HepG2 (cell line): ENCODE measurements around the gene PTGES3. TPM values are rescaled to one million over a fixed set of nuclear protein-coding genes. Genes with fewer than 3 reads are reported as not detected.
A peak's percentile ranks its signal among the peaks of the same experiment; 100 is the strongest.

Experiments
- CCAR2 ChIP-seq: fragments of 200-400 bp; formaldehyde crosslinking; optimal IDR thresholded peaks from 2 replicates; pipeline ENCODE3; 2018; ENCODE audit warnings: low read depth, mild to moderate bottlenecking, low read length, moderate library complexity
- ETV6 ChIP-seq: sonication (generic); formaldehyde crosslinking; conservative IDR thresholded peaks from 2 replicates; pipeline ENCODE4 v1.4.0; 2020; ENCODE audit warnings: missing genetic modification reagents
- PHF20 ChIP-seq: sonication (generic); formaldehyde crosslinking; IDR thresholded peaks from 2 replicates; pipeline ENCODE4 v1.5.0; 2020; ENCODE audit warnings: mild to moderate bottlenecking, missing genetic modification reagents
- PTBP1 ChIP-seq: fragments of 200-400 bp; formaldehyde crosslinking; IDR thresholded peaks from 2 replicates; pipeline ENCODE4 v1.6.1; 2018; ENCODE audit warnings: low read length, low read depth; ENCODE audit not compliant: poor library complexity, severe bottlenecking
- ZNF567 ChIP-seq: sonication (generic); formaldehyde crosslinking; IDR thresholded peaks from 2 replicates; pipeline ENCODE4 v1.8.1; 2023; ENCODE audit warnings: mild to moderate bottlenecking, missing genetic modification reagents, borderline replicate concordance
- ZNF619 ChIP-seq: sonication (generic); formaldehyde crosslinking; IDR thresholded peaks from 2 replicates; pipeline ENCODE4 v1.4.0; 2020; ENCODE audit warnings: mild to moderate bottlenecking, missing genetic modification reagents
- polyA plus RNA-seq, 8 experiments: library from polyadenylated mRNA; depleted of rRNA in 3 of 8; stranded (reverse) in 7 of 8; unstranded in 1 of 8; fragments of >200 nt; fragmentation: Illumina TruSeq in 4 of 8; extraction: Trizol in 4 of 8; gene quantifications; 2 replicates each; pipeline versions ENCODE4 v1.2.1 to v1.2.3, GENCODE V29; 2011 to 2016; ENCODE audit warnings: low read depth in 4 of 8, missing spikeins in 1 of 8, mixed read lengths in 1 of 8; ENCODE audit not compliant: insufficient read depth in 1 of 8
- total RNA-seq, 5 experiments: library from RNA; depleted of rRNA; stranded (reverse); fragments of >200 nt; fragmentation: Illumina TruSeq; extraction: Trizol; gene quantifications; 2 replicates each; pipeline ENCODE4 v1.2.3, GENCODE V29; 2016; ENCODE audit warnings: low read depth in 1 of 5
- TF ChIP-seq, protein P1 (sequence below): IDR thresholded peaks from 2 replicates; pipeline ENCODE4 v1.4.0; 2020; ENCODE audit warnings: mild to moderate bottlenecking, missing genetic modification reagents
- TF ChIP-seq, protein P2 (sequence below): fragments of 450-650 bp; IDR thresholded peaks from 2 replicates; pipeline ENCODE4 v1.6.1; 2017
- TF ChIP-seq, protein P3 (sequence below): sonication (generic); formaldehyde crosslinking; IDR thresholded peaks from 2 replicates; pipeline ENCODE4 v1.4.0; 2020; ENCODE audit warnings: missing genetic modification reagents, borderline replicate concordance
- TF ChIP-seq, protein P4 (sequence below): sonication (generic); formaldehyde crosslinking; IDR thresholded peaks from 2 replicates; pipeline ENCODE4 v1.4.0; 2020; ENCODE audit warnings: missing genetic modification reagents, borderline replicate concordance
- TF ChIP-seq, protein P5 (sequence below): sonication (generic); formaldehyde crosslinking; IDR thresholded peaks from 2 replicates; pipeline ENCODE4 v1.5.0; 2020; ENCODE audit warnings: missing genetic modification reagents, mild to moderate bottlenecking, borderline replicate concordance
- TF ChIP-seq, protein P6 (sequence below): sonication (generic); formaldehyde crosslinking; IDR thresholded peaks from 2 replicates; pipeline ENCODE4 v1.5.0; 2020; ENCODE audit warnings: mild to moderate bottlenecking, missing genetic modification reagents

Gene PTGES3
- total and polyA plus RNA-seq, 2 of the 13 experiments (the other 11 are each of a cell fraction or from before 2014, with no cell fraction given) = 54.4 to 159 TPM

DNA sequence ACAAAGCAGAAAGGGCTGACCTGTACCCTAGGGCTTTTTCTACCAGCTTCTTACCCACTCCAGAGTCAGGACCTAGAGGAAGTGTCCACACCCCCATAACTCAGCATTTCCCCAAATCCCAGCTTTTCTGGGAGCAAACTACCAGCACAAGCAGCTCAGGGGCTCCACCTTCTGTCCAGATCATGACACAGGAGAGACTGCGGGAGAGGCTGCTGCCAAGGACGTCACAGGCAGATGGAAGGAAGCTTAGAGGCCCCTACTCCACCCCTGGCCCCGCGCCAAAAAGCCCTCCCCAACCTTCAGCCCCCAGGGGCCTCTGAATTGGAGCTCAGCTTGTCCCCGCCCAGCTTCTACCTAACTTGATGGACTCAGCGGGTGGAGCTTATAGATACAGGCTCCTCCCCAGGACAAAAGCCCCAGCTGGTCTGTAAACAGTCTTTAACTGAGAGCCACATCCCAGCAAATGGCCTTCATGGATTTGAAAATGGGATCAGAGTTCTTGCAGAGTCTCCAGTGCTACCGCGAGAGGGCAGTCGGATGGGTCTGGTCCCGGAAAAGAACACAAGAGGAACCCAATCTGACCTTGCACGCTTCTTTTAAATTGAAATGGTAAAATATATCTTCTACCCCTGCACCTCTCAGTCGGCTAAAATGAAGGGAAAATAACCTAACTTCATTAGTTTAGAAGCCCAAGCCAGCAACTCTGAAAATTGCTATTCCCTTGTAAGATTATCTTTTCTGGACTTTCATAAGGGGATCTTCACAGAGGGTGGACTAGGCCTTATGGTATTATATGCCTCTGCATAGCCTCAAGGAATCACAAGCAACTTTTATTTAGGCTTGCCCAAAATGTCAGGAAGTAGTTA lies 51.2 kb downstream of the PTGES3 start (continued):
- TF ChIP-seq, protein P1, sequence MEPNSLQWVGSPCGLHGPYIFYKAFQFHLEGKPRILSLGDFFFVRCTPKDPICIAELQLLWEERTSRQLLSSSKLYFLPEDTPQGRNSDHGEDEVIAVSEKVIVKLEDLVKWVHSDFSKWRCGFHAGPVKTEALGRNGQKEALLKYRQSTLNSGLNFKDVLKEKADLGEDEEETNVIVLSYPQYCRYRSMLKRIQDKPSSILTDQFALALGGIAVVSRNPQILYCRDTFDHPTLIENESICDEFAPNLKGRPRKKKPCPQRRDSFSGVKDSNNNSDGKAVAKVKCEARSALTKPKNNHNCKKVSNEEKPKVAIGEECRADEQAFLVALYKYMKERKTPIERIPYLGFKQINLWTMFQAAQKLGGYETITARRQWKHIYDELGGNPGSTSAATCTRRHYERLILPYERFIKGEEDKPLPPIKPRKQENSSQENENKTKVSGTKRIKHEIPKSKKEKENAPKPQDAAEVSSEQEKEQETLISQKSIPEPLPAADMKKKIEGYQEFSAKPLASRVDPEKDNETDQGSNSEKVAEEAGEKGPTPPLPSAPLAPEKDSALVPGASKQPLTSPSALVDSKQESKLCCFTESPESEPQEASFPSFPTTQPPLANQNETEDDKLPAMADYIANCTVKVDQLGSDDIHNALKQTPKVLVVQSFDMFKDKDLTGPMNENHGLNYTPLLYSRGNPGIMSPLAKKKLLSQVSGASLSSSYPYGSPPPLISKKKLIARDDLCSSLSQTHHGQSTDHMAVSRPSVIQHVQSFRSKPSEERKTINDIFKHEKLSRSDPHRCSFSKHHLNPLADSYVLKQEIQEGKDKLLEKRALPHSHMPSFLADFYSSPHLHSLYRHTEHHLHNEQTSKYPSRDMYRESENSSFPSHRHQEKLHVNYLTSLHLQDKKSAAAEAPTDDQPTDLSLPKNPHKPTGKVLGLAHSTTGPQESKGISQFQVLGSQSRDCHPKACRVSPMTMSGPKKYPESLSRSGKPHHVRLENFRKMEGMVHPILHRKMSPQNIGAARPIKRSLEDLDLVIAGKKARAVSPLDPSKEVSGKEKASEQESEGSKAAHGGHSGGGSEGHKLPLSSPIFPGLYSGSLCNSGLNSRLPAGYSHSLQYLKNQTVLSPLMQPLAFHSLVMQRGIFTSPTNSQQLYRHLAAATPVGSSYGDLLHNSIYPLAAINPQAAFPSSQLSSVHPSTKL (CRISPR knock-in tag) = peak; percentile 52
- TF ChIP-seq PTBP1 = no peak
- TF ChIP-seq, protein P2, sequence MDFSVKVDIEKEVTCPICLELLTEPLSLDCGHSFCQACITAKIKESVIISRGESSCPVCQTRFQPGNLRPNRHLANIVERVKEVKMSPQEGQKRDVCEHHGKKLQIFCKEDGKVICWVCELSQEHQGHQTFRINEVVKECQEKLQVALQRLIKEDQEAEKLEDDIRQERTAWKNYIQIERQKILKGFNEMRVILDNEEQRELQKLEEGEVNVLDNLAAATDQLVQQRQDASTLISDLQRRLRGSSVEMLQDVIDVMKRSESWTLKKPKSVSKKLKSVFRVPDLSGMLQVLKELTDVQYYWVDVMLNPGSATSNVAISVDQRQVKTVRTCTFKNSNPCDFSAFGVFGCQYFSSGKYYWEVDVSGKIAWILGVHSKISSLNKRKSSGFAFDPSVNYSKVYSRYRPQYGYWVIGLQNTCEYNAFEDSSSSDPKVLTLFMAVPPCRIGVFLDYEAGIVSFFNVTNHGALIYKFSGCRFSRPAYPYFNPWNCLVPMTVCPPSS = no peak
- no peak for TF ChIP-seq CCAR2
- TF ChIP-seq ZNF567 (CRISPR knock-in tag) = no peak
- TF ChIP-seq, protein P3, sequence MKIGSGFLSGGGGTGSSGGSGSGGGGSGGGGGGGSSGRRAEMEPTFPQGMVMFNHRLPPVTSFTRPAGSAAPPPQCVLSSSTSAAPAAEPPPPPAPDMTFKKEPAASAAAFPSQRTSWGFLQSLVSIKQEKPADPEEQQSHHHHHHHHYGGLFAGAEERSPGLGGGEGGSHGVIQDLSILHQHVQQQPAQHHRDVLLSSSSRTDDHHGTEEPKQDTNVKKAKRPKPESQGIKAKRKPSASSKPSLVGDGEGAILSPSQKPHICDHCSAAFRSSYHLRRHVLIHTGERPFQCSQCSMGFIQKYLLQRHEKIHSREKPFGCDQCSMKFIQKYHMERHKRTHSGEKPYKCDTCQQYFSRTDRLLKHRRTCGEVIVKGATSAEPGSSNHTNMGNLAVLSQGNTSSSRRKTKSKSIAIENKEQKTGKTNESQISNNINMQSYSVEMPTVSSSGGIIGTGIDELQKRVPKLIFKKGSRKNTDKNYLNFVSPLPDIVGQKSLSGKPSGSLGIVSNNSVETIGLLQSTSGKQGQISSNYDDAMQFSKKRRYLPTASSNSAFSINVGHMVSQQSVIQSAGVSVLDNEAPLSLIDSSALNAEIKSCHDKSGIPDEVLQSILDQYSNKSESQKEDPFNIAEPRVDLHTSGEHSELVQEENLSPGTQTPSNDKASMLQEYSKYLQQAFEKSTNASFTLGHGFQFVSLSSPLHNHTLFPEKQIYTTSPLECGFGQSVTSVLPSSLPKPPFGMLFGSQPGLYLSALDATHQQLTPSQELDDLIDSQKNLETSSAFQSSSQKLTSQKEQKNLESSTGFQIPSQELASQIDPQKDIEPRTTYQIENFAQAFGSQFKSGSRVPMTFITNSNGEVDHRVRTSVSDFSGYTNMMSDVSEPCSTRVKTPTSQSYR (CRISPR knock-in tag) = no peak
- TF ChIP-seq, protein P4, sequence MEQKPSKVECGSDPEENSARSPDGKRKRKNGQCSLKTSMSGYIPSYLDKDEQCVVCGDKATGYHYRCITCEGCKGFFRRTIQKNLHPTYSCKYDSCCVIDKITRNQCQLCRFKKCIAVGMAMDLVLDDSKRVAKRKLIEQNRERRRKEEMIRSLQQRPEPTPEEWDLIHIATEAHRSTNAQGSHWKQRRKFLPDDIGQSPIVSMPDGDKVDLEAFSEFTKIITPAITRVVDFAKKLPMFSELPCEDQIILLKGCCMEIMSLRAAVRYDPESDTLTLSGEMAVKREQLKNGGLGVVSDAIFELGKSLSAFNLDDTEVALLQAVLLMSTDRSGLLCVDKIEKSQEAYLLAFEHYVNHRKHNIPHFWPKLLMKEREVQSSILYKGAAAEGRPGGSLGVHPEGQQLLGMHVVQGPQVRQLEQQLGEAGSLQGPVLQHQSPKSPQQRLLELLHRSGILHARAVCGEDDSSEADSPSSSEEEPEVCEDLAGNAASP = no peak; the same call in 1 of the 2 replicates
- TF ChIP-seq, protein P5, sequence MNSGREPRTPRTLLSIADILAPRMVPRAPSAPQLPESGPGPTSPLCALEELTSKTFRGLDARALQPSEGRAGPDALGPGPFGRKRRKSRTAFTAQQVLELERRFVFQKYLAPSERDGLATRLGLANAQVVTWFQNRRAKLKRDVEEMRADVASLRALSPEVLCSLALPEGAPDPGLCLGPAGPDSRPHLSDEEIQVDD (CRISPR knock-in tag) = no peak
- TF ChIP-seq ZNF619 (CRISPR knock-in tag) = no peak
- peak; percentile 67; the same call in 1 of the 2 replicates for TF ChIP-seq PHF20
- 0 out of 2 replicates have a peak, but pooled peaks have one; percentile 36 for TF ChIP-seq ETV6 (CRISPR knock-in tag)
- TF ChIP-seq, protein P6, sequence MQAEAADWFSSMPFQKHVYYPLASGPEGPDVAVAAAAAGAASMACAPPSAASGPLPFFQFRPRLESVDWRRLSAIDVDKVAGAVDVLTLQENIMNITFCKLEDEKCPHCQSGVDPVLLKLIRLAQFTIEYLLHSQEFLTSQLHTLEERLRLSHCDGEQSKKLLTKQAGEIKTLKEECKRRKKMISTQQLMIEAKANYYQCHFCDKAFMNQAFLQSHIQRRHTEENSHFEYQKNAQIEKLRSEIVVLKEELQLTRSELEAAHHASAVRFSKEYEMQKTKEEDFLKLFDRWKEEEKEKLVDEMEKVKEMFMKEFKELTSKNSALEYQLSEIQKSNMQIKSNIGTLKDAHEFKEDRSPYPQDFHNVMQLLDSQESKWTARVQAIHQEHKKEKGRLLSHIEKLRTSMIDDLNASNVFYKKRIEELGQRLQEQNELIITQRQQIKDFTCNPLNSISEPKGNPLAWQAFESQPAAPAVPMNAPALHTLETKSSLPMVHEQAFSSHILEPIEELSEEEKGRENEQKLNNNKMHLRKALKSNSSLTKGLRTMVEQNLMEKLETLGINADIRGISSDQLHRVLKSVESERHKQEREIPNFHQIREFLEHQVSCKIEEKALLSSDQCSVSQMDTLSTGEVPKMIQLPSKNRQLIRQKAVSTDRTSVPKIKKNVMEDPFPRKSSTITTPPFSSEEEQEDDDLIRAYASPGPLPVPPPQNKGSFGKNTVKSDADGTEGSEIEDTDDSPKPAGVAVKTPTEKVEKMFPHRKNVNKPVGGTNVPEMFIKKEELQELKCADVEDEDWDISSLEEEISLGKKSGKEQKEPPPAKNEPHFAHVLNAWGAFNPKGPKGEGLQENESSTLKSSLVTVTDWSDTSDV (CRISPR knock-in tag) = no peak
